Natural killer cell treated with Interleukin-12 subunit alpha and Interleukin-12 subunit beta and Interleukin-15 and Interleukin-18, amount 100 ng/mL, for 72 hours (primary cell): ENCODE results near the gene SEMA3A. TPM values are rescaled to one million over a fixed set of nuclear protein-coding genes. Genes with fewer than 3 reads are reported as not detected.

ENCODE experiments used
- ATAC-seq, 2 donors: fragments of 150-1000 bp; cut with Tn5 transposase in 1 of 2; sonication (Bioruptor Pico), chemical (Tn5 transposase) in 1 of 2; 2 replicates each; pipeline ENCODE4 v1.10.0; 2021
- DNase-seq: peaks from one replicate; pipeline ENCODE4 v3.0.0; 2022; ENCODE audit warnings: low spot score
- H3K27ac Mint-ChIP-seq, 2 donors: 1 replicate in 1 of 2; 2 replicates in 1 of 2; pipeline ENCODE4 v1.8.0; 2022; ENCODE audit warnings: mixed read lengths in 2 of 2, mild to moderate bottlenecking in 1 of 2, moderate library complexity in 1 of 2
- H3K27me3 Mint-ChIP-seq, 2 donors: 1 replicate in 1 of 2; 2 replicates in 1 of 2; pipeline ENCODE4 v1.8.0; 2022; ENCODE audit warnings: mixed read lengths in 2 of 2
- H3K36me3 Mint-ChIP-seq: one replicate; pipeline ENCODE4 v1.8.0; 2022; ENCODE audit warnings: mixed read lengths
- H3K4me1 Mint-ChIP-seq, 2 donors: 1 replicate in 1 of 2; 2 replicates in 1 of 2; pipeline ENCODE4 v1.8.0; 2022; ENCODE audit warnings: low read depth in 2 of 2, mixed read lengths in 2 of 2, mild to moderate bottlenecking in 1 of 2
- H3K4me3 Mint-ChIP-seq: one replicate; pipeline ENCODE4 v1.8.0; 2022; ENCODE audit warnings: mixed read lengths
- H3K9me3 Mint-ChIP-seq: 2 replicates; pipeline ENCODE4 v1.8.0; 2022; ENCODE audit warnings: mixed read lengths
- total RNA-seq, 2 donors: library from RNA; stranded (reverse); gene quantifications; one replicate each; pipeline ENCODE4 v1.2.3, GENCODE V29; 2022

SEMA3A gene
- total RNA-seq, 2 donors from 2014 or later, result 4.0 to 5.0 TPM

- Mint-ChIP-seq H3K9me3 (peaks cover 8% of the 10 kb centered on the region), H3K36me3 (peaks cover 5% of the 10 kb centered on the region), H3K4me1 (no peaks in the 10 kb centered on the region), H3K27me3 (no peaks in the 10 kb centered on the region), H3K4me3 (no peak overlapping the region), H3K27ac (no peak overlapping the region)
- ATAC-seq, result no peak
- no peak for DNase-seq
These were observed 286.1 kb downstream of the SEMA3A start for GRCh38 chr7:83908526-83908925.
